K562 (cell line): Measurements from ENCODE around the gene NR1H3. TPM values are rescaled to one million over a fixed set of nuclear protein-coding genes. Genes with fewer than 3 reads are reported as not detected.
A peak's percentile ranks its signal among the peaks of the same experiment; 100 is the strongest.

ENCODE experiments used
- ATAC-seq: fragments of 200-7000 bp; cut with Tn5 transposase; 3 replicates; pipeline ENCODE4 v1.9.1; 2020; ENCODE audit warnings: moderate library complexity
- BruUV-seq: library from RNA; stranded (reverse); fragments of 400-500 nt; replicated peaks from 2 replicates; lab custom pipeline; 2021; lab: Mats Ljungman, UMichigan
- CTCF ChIA-PET: fragments of 300-600 bp; formaldehyde crosslinking; extraction: SDS; loops from one replicate; lab custom pipeline; 2021; ENCODE audit warnings: low intra/inter-chr PET ratio; lab: Yijun Ruan, JAX
- POLR2A ChIA-PET: fragments of 300-600, 350-650 bp; sonication (Branson Sonifier 250); formaldehyde crosslinking; extraction: SDS; loops from one replicate; lab custom pipeline; 2021; ENCODE audit warnings: antibody characterized with exemption, inconsistent platforms; lab: Yijun Ruan, JAX
- DNase-seq, 4 experiments: peaks; one replicate each; pipeline versions ENCODE4 v3.0.0 to v3.0.0-alpha.2; 2011 to 2018; ENCODE audit warnings: low spot score in 3 of 4, mixed read lengths in 3 of 4; ENCODE audit errors: extremely low read depth in 1 of 4
- FAIRE-seq: peaks from 2 replicates; lab custom pipeline; 2011; peaks lifted over from hg19 to GRCh38; lab: Jason Lieb, UNC
- H2AFZ ChIP-seq: 2 replicates; pipeline ENCODE4 v1.6.0; 2011; ENCODE audit warnings: low read depth, low read length, control low read depth, inconsistent platforms
- H3K27ac ChIP-seq: fragments of 200-600 bp; 3 replicates; pipeline ENCODE4 v1.8.0; 2011; ENCODE audit warnings: low read depth, mild to moderate bottlenecking, control low read depth, inconsistent platforms, low read length, moderate library complexity, mixed read lengths; ENCODE audit errors: extremely low read depth
- H3K27me3 ChIP-seq, 2 experiments: fragments of 300-600 bp in 1 of 2; 2 replicates in 1 of 2; 3 replicates in 1 of 2; pipeline versions ENCODE4 v1.6.0 to v1.8.0; 2011; ENCODE audit warnings: inconsistent platforms in 2 of 2, low read length in 2 of 2, mild to moderate bottlenecking in 1 of 2, mixed read lengths in 1 of 2, moderate library complexity in 1 of 2; ENCODE audit not compliant: control insufficient read depth in 2 of 2, insufficient read depth in 2 of 2
- H3K36me3 ChIP-seq: fragments of 300-600 bp; 3 replicates; pipeline ENCODE4 v1.8.0; 2011; ENCODE audit warnings: mild to moderate bottlenecking, low read length, inconsistent platforms; ENCODE audit not compliant: control insufficient read depth, insufficient read depth
- H3K4me1 ChIP-seq, 2 experiments: fragments of 200-600 bp in 1 of 2; replicated peaks in 1 of 2; 2 replicates in 1 of 2; 3 replicates in 1 of 2; pipeline versions ENCODE4 v1.5.1 to v1.8.0; 2011; ENCODE audit warnings: inconsistent platforms in 2 of 2, low read length in 2 of 2, mild to moderate bottlenecking in 1 of 2, mixed read lengths in 1 of 2, moderate library complexity in 1 of 2; ENCODE audit not compliant: control insufficient read depth in 2 of 2, insufficient read depth in 2 of 2
- H3K4me2 ChIP-seq: 2 replicates; pipeline ENCODE4 v1.6.1; 2011; ENCODE audit warnings: low read length, control low read depth, inconsistent platforms, mixed read lengths; ENCODE audit not compliant: insufficient read depth
- H3K4me3 ChIP-seq: fragments of 200-600 bp; sonication (generic), shearing (Covaris generic); 2 replicates; pipeline ENCODE4 v1.5.1; 2016; ENCODE audit warnings: control low read depth, inconsistent platforms
- H3K79me2 ChIP-seq: fragments of 200-600 bp; 3 replicates; pipeline ENCODE4 v1.8.0; 2011; ENCODE audit warnings: low read length, inconsistent platforms; ENCODE audit not compliant: control insufficient read depth, insufficient read depth
- H3K9ac ChIP-seq, 2 experiments: 2 replicates each; pipeline versions ENCODE4 v1.6.0 to v1.6.1; 2011; ENCODE audit warnings: low read depth in 2 of 2, low read length in 2 of 2, control low read depth in 1 of 2, inconsistent platforms in 1 of 2, mild to moderate bottlenecking in 1 of 2, mixed read lengths in 1 of 2; ENCODE audit not compliant: insufficient read depth in 1 of 2
- H3K9me1 ChIP-seq: one replicate; pipeline ENCODE4 v1.6.0; 2011; ENCODE audit warnings: inconsistent platforms, mild to moderate bottlenecking, low read length, moderate library complexity; ENCODE audit not compliant: control insufficient read depth, insufficient read depth
- H3K9me3 ChIP-seq: replicated peaks from 2 replicates; pipeline ENCODE4 v1.5.1; 2011; ENCODE audit warnings: low read depth, low read length, inconsistent platforms; ENCODE audit not compliant: control insufficient read depth, insufficient read depth
- H4K20me1 ChIP-seq: replicated peaks from 2 replicates; pipeline ENCODE4 v1.6.1; 2011; ENCODE audit warnings: low read length, inconsistent platforms, mixed read lengths; ENCODE audit not compliant: control insufficient read depth, insufficient read depth
- RBFOX2 ChIP-seq: fragments of 200-400 bp; formaldehyde crosslinking; IDR thresholded peaks from 2 replicates; pipeline ENCODE4 v1.6.1; 2017; ENCODE audit warnings: low read depth, mild to moderate bottlenecking, low read length, moderate library complexity
- ZNF146 ChIP-seq: IDR thresholded peaks from one replicate; pipeline ENCODE4 v1.6.1; 2018; ENCODE audit warnings: missing compliant biosample characterization; ENCODE audit not compliant: unreplicated experiment
- ZNF23 ChIP-seq: fragments of 250-450 bp; sonication (Bioruptor Pico); IDR thresholded peaks from 2 replicates; pipeline ENCODE4 v1.4.0; 2020; ENCODE audit warnings: mild to moderate bottlenecking
- WGBS: fragments of 100-300 bp; shearing (Covaris generic); methylation state at CpG from one replicate; pipeline ENCODE4 v1.1.6; 2016; ENCODE audit warnings: low coverage, mixed read lengths; ENCODE audit not compliant: insufficient coverage; ENCODE audit errors: missing lambda C conversion rate; 5-methylcytosine and 5-hydroxymethylcytosine counted together
- in situ Hi-C: fragments of 300-500 bp; cut with MboI; formaldehyde crosslinking; loops from 4 replicates; pipeline ENCODE4 v1.15.0; 2018; ENCODE audit warnings: inconsistent platforms, mixed read lengths
- intact Hi-C: fragments of 100-400 bp; cut with micrococcal nuclease; formaldehyde crosslinking; loops from 2 replicates; pipeline ENCODE4 v1.14.2; 2022
- polyA plus RNA-seq, 8 experiments: library from polyadenylated mRNA; depleted of rRNA in 4 of 8; stranded (reverse) in 5 of 8; unstranded in 3 of 8; fragments of >200 nt; fragmentation: Nextera tagmentation in 2 of 8; fragmentation: Illumina TruSeq in 1 of 8; extraction: Ambion mirVana in 2 of 8; extraction: Trizol in 1 of 8; gene quantifications; 2 replicates each; pipeline versions ENCODE4 v1.2.1 to v1.2.3, GENCODE V29; 2011 to 2014; ENCODE audit warnings: inconsistent platforms in 1 of 8, missing spikeins in 1 of 8
- total RNA-seq, 7 experiments: library from RNA; depleted of rRNA in 6 of 7; stranded (reverse); fragments of >200 nt in 6 of 7; fragmentation: Illumina TruSeq in 2 of 7; extraction: Trizol in 2 of 7; gene quantifications; 2 replicates each; pipeline versions ENCODE4 v1.2.1 to v1.2.3, GENCODE V29; 2011 to 2021; ENCODE audit warnings: low replicate concordance in 1 of 7
- TF ChIP-seq, protein P1 (sequence below), 2 experiments: fragments of 450-650 bp in 1 of 2; sonication (generic) in 1 of 2; formaldehyde crosslinking; conservative IDR thresholded peaks; 2 replicates each; pipeline versions ENCODE4 v1.4.0 to v1.8.1; 2020 to 2022; ENCODE audit warnings: mild to moderate bottlenecking in 1 of 2, missing genetic modification reagents in 1 of 2

The NR1H3 gene
- total and polyA plus RNA-seq, 9 of the 15 experiments (the other 6 are each of a cell fraction or from before 2014, with no cell fraction given): 8.2 to 26.0 (median 11.9) TPM

GRCh38 chr11:47222696-47223095 lies 35.1 kb upstream of the NR1H3 start:
- Histone ChIP-seq H2AFZ (no peak overlapping the region), H3K4me3 (no peak overlapping the region), H3K9me1 (no peaks in the 10 kb centered on the region), H3K4me1 (no peaks in the 10 kb centered on the region), H4K20me1 (no peaks in the 10 kb centered on the region), H3K27ac (no peak overlapping the region), H3K36me3 (peaks cover 7% of the 10 kb centered on the region; the same call in 1 of the 3 replicates), H3K79me2 (no peaks in the 10 kb centered on the region), H3K4me2 (no peak overlapping the region), H3K27me3 (no peaks in the 10 kb centered on the region), H3K9me3 (no peaks in the 10 kb centered on the region), H3K9ac (no peak overlapping the region)
- ChIA-PET CTCF (no interaction called here), POLR2A (interaction anchor here (1.0 to 1.5 kb wide), 2 partner anchors 10 to 12 kb away, joined by 4 to 8 read pairs; no protein-coding TSS in a partner anchor)
- FAIRE-seq: no peak
- ATAC-seq: no peak
- 83% methylated on average over 2 of the region's 2 CpGs for WGBS
- DNase-seq: no peak
- intact Hi-C loops: no loop called here
- BruUV-seq: no TSS peak
- no peak for TF ChIP-seq ZNF23 (CRISPR knock-in tag)
- no peak for TF ChIP-seq RBFOX2
- in situ Hi-C loops: no loop called here

- Histone ChIP-seq H4K20me1 (no peaks in the 10 kb centered on the region), H3K9me1 (peaks cover 2% of the 10 kb centered on the region), H3K36me3 (0 out of 3 replicates have a peak, but pooled peaks cover 7% of the 10 kb centered on the region), H3K79me2 (no peaks in the 10 kb centered on the region), H2AFZ (no peak overlapping the region), H3K4me2 (no peak overlapping the region), H3K27ac (no peak overlapping the region), H3K4me1 (no peaks in the 10 kb centered on the region), H3K9me3 (no peaks in the 10 kb centered on the region), H3K27me3 (no peaks in the 10 kb centered on the region)
- no peak for FAIRE-seq
- intact Hi-C loops (no loop called here), in situ Hi-C loops (no loop called here)
- CTCF ChIA-PET: interaction anchor here (0.6 kb wide), 1 partner anchor 384 kb away, joined by 3 read pairs; no protein-coding TSS in a partner anchor
- no peak for ATAC-seq
- DNase-seq: no peak
- POLR2A ChIA-PET: interaction anchor here (1.1 kb wide), 1 partner anchor 11 kb away, joined by 3 read pairs; no protein-coding TSS in a partner anchor
- 84% methylated on average over 7 of the region's 7 CpGs for WGBS
- TF ChIP-seq, protein P1, sequence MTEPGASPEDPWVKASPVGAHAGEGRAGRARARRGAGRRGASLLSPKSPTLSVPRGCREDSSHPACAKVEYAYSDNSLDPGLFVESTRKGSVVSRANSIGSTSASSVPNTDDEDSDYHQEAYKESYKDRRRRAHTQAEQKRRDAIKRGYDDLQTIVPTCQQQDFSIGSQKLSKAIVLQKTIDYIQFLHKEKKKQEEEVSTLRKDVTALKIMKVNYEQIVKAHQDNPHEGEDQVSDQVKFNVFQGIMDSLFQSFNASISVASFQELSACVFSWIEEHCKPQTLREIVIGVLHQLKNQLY (CRISPR knock-in tag; conservative IDR thresholded peaks at IDR 0.05): no peak
- peak; percentile 55 for TF ChIP-seq ZNF146 (CRISPR knock-in tag)
- TF ChIP-seq, all 486 proteins: peak for 1
- no peak overlapping the region for H3K9ac ChIP-seq
- H3K4me3 ChIP-seq: no peak overlapping the region
- BruUV-seq: no TSS peak
Observed at GRCh38 chr11:47225552-47226400, 32.0 kb upstream of the NR1H3 start.
